ENCODE measurements around the gene PLXNA2.
A peak's percentile ranks its signal among the peaks of the same experiment; 100 is the strongest.

Gene PLXNA2

DNA sequence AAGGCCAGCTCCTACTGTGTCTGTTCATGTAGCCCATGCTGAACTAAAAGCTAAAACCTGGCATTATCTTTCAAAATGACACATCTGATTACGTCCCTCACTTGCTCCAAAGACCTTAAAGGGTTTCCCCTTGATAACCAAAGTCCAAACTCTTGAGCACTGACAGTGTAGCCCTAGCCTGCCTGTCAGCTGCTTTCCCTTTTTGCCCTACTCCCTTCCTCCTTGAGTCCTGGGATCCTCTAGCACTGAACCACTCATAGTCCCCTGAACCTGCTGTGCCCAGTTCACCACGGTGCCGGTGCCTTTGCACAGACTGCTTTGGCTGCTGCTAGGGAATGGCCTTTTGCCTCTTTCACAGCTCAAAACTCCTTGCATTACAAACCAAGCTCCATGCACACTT, 67.5 kb downstream of the PLXNA2 start:
- H3K27ac Mint-ChIP-seq, result peak overlapping the region in 2 of 3 experiments; percentile 24 to 61
- no peak overlapping the region for H3K4me3 Mint-ChIP-seq
- TF ChIP-seq, protein P1, sequence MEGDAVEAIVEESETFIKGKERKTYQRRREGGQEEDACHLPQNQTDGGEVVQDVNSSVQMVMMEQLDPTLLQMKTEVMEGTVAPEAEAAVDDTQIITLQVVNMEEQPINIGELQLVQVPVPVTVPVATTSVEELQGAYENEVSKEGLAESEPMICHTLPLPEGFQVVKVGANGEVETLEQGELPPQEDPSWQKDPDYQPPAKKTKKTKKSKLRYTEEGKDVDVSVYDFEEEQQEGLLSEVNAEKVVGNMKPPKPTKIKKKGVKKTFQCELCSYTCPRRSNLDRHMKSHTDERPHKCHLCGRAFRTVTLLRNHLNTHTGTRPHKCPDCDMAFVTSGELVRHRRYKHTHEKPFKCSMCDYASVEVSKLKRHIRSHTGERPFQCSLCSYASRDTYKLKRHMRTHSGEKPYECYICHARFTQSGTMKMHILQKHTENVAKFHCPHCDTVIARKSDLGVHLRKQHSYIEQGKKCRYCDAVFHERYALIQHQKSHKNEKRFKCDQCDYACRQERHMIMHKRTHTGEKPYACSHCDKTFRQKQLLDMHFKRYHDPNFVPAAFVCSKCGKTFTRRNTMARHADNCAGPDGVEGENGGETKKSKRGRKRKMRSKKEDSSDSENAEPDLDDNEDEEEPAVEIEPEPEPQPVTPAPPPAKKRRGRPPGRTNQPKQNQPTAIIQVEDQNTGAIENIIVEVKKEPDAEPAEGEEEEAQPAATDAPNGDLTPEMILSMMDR (IDR thresholded peaks at IDR 0.05; ENCODE audit: unreplicated experiment in 3 of 3), result no peak

DNA sequence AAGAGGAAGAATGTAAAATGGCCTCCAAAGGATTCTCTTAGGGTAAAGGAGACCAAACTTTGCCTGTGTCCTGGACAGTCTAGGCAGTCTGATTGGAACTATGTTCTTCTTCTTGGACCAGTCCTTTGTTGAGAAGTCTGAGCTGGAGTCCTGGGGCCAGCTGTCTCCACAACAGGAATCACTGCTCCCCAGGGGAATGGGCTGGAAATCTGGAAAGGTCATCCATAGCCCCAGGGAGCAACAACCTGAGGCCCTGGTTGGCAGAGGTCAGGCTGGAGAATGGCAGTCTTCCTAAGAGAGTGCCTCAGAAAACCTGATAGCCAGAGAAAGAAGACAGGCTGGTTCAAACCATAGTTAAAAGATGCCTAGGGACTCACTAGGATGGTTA, 68.7 kb downstream of the PLXNA2 start:
- peaks cover 87% of the 10 kb centered on the region for H3K4me1 Mint-ChIP-seq
- H3K4me3 Mint-ChIP-seq, result no peak overlapping the region
- H3K9me3 Mint-ChIP-seq, result no peaks in the 10 kb centered on the region
- H3K27me3 Mint-ChIP-seq (ENCODE audit: low read depth), result peaks cover 24% of the 10 kb centered on the region
- TF ChIP-seq, protein P1 (IDR thresholded peaks at IDR 0.05; ENCODE audit: unreplicated experiment in 3 of 3), result no peak
- H3K27ac Mint-ChIP-seq, result peak overlapping the region in 1 of 3 experiments; percentile 45
- no peaks in the 10 kb centered on the region for H3K36me3 Mint-ChIP-seq (ENCODE audit: low read depth)

More for the DNA sequence above, 67.5 kb downstream of the PLXNA2 start:
- H3K27me3 Mint-ChIP-seq (ENCODE audit: low read depth), result peaks cover 24% of the 10 kb centered on the region
- H3K9me3 Mint-ChIP-seq, result no peaks in the 10 kb centered on the region
- peaks cover 93% of the 10 kb centered on the region for H3K4me1 Mint-ChIP-seq
- no peaks in the 10 kb centered on the region for H3K36me3 Mint-ChIP-seq (ENCODE audit: low read depth)

DNA sequence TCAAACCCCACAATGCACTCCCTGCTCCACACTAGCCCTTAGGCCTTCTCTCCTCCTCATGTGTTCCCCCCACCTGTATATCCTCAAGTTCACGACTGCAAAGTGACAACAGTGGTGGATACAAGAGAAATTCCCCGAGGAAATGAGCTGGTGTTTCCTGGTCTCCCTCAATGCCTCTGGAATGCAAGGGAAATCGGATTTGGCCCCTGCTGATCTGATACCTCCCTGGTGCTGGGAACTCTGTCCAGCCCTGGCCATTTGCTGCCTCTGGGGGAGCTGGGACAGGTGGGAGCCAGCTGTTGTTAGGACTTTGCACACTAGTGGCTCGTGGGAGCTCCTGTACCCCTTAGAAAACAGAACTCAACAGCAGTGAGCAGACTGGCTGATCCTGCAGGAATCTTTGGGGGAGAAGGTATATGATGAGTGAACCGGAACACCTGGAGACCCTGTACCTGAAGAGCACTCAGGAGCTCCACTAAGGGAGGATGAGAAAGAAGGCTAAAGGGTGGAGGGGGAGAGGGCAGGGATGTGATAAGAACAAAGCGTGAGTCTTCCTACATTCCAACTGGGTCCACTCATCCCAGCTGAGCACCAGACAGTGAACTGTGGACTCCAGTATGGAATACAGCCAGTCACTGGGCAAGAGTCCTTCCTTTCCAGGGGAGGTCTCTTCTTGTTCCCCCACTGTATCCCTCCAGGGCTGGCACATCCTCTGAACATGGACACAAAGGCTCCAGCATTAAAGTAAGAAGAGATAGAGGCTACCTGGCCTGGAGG, 69.3 kb downstream of the PLXNA2 start:
- H3K9me3 Mint-ChIP-seq, result no peaks in the 10 kb centered on the region
- H3K27me3 Mint-ChIP-seq (ENCODE audit: low read depth), result peaks cover 27% of the 10 kb centered on the region
- peak overlapping the region; percentile 44 to 72 (median 45) for H3K27ac Mint-ChIP-seq
- H3K4me1 Mint-ChIP-seq, result peaks cover 86% of the 10 kb centered on the region
- TF ChIP-seq, protein P1 (IDR thresholded peaks at IDR 0.05; ENCODE audit: unreplicated experiment in 3 of 3), result no peak
- H3K4me3 Mint-ChIP-seq, result no peak overlapping the region
- H3K36me3 Mint-ChIP-seq (ENCODE audit: low read depth), result no peaks in the 10 kb centered on the region

DNA sequence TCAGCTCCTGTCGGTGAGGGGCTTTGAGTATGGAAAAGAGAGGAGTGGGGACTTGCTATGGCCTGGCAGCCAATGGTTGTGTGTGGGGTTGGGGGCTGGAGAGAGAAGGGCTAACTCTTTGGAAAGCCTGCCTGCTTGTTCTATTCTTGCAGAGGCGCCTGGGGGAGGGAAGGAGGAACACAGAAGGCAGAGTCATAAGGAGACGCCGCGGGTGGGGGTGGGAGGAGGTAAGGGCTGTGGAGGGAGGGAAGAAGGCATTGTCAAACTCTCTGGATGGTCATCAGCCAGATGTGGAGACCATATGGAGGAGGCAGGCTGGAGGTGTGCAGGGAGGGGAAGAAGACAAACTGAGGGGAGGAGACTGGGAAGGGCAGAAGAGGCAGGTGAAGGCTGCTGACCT, 70.0 kb downstream of the PLXNA2 start:
- H3K4me1 Mint-ChIP-seq, result peaks cover 86% of the 10 kb centered on the region
- TF ChIP-seq, protein P1 (IDR thresholded peaks at IDR 0.05; ENCODE audit: unreplicated experiment in 3 of 3), result no peak
- H3K9me3 Mint-ChIP-seq, result no peaks in the 10 kb centered on the region
- no peaks in the 10 kb centered on the region for H3K36me3 Mint-ChIP-seq (ENCODE audit: low read depth)
- H3K27ac Mint-ChIP-seq, result peak overlapping the region; percentile 27 to 72 (median 39)
- H3K4me3 Mint-ChIP-seq, result peak overlapping the region in 1 of 3 experiments; percentile 40
- peaks cover 30% of the 10 kb centered on the region for H3K27me3 Mint-ChIP-seq (ENCODE audit: low read depth)

DNA sequence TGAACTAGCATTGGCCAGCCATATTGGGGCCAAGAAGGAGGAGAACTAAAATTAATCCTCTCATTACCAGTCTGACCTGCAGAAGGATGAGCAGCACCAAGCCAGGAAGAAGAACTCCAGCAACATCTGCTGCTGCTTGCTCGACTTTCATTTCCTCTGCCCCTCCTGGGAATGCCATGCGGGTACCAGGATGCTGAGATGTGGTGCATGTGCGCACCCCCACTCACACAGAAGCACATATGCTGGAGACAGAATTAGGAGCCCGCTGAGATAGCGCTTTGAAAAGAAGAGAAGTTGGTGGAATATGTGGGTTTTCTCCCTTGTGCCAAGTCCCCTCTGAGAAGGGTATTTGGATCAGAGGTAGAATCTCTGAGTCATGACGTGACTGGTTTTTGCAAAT, 70.4 kb downstream of the PLXNA2 start:
- Mint-ChIP-seq H3K9me3 (no peaks in the 10 kb centered on the region), H3K27me3 (ENCODE audit: low read depth) (peaks cover 30% of the 10 kb centered on the region), H3K36me3 (ENCODE audit: low read depth) (no peaks in the 10 kb centered on the region), H3K4me1 (peaks cover 86% of the 10 kb centered on the region), H3K27ac (peak overlapping the region; percentile 27 to 72 (median 39)), H3K4me3 (peak overlapping the region in 1 of 3 experiments; percentile 40)
- TF ChIP-seq, protein P1 (IDR thresholded peaks at IDR 0.05; ENCODE audit: unreplicated experiment in 3 of 3), result no peak

All from nephron (organoid).